ENCODE data around the gene VPS26B. TPM values are rescaled to one million over a fixed set of nuclear protein-coding genes. Genes with fewer than 3 reads are reported as not detected.

Gene VPS26B
- total and polyA plus RNA-seq, 2 donors (not counting 3 experiments of a cell fraction or from before 2014, with no cell fraction given) = 40.2 to 53.1 TPM

DNA sequence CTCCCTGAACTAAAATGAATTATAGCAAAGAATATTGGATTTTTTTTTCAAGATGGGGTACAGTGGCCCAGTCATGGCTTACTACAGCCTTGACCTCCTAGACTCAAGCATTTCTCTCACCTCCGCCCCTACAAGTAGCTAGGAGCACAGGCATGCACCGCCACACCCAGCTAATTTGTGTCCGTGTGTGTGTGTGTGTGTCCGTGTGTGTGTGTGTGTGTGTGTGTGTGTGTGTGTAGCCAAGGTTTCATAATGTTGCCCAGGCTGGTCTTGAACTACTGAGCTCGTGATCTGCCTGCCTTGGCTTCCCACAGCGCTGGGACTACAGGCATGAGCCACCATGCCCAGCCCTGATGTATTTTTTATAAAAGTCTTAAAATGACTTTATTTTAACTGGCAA, 16.1 kb downstream of the VPS26B start:
- H3K4me3 ChIP-seq (replicated peaks in 1 of 3; ENCODE audit: insufficient read depth in 1 of 3, low read depth in 1 of 3, low read length in 3 of 3) = no peak overlapping the region
- no TSS peak for BruUV-seq (replicated peaks)
- no peaks in the 10 kb centered on the region for H3K4me1 ChIP-seq (ENCODE audit: control insufficient read depth, extremely low read depth, insufficient read depth, low read length)
- no peaks in the 10 kb centered on the region for H3K9me3 ChIP-seq (replicated peaks; ENCODE audit: control insufficient read depth, insufficient read depth, low read length)
- H3K79me2 ChIP-seq (ENCODE audit: control insufficient read depth, insufficient read depth, low read length) = no peaks in the 10 kb centered on the region
- DNase-seq (ENCODE audit: low read depth, low spot score) = no peak
- no peak overlapping the region for H3K4me2 ChIP-seq (ENCODE audit: insufficient read depth, low read length)
- H3K9me1 ChIP-seq (replicated peaks; ENCODE audit: control insufficient read depth, extremely low read depth, insufficient read depth, low read length) = no peaks in the 10 kb centered on the region
- H3K9ac ChIP-seq (replicated peaks; ENCODE audit: extremely low read depth, insufficient read depth, low read length) = no peak overlapping the region
- no peak overlapping the region for H3K27ac ChIP-seq (ENCODE audit: insufficient read depth, low read depth, low read length)
- no peaks in the 10 kb centered on the region for H3K27me3 ChIP-seq (ENCODE audit: control insufficient read depth in 2 of 2, insufficient read depth in 2 of 2, low read length in 2 of 2)
- FAIRE-seq = no peak
- POLR2A ChIA-PET = no interaction called here
- no peak overlapping the region for H2AFZ ChIP-seq (ENCODE audit: low read depth, low read length)
- dilution Hi-C loops (cut with MboI; ENCODE audit: extremely low pct_ligation_motif_present, low sequenced_read_pairs) = no loop called here
- TF ChIP-seq POLR2A (IDR thresholded peaks at IDR 0.05; ENCODE audit: low read depth, low read length) (no peak), MAX (IDR thresholded peaks at IDR 0.05; ENCODE audit: insufficient read depth, insufficient read length) (no peak), GATA2 (IDR thresholded peaks at IDR 0.05; ENCODE audit: insufficient read depth, insufficient read length, low read depth, low read length) (no peak), FOS (IDR thresholded peaks at IDR 0.05; ENCODE audit: borderline replicate concordance, insufficient read depth, low read length) (no peak), JUN (IDR thresholded peaks at IDR 0.05; ENCODE audit: borderline replicate concordance, insufficient read depth, insufficient read length, low read depth) (no peak), MYC (IDR thresholded peaks at IDR 0.05; ENCODE audit: low read depth, low read length) (no peak), EZH2 (IDR thresholded peaks at IDR 0.05; ENCODE audit: borderline replicate concordance, low read depth, low read length, severe bottlenecking) (no peak), CTCF (IDR thresholded peaks at IDR 0.05; ENCODE audit: extremely low read depth in 1 of 2, insufficient read depth in 1 of 2, low read depth in 1 of 2, low read length in 2 of 2) (no peak), POLR2AphosphoS5 (IDR thresholded peaks at IDR 0.05; ENCODE audit: insufficient read depth, low read depth, low read length) (no peak)
- peaks cover 4 to 28% of the 10 kb centered on the region in 2 experiments for H3K36me3 ChIP-seq (ENCODE audit: control insufficient read depth in 2 of 2, extremely low read depth in 1 of 2, insufficient read depth in 2 of 2, low read length in 2 of 2)
- CTCF ChIA-PET = interaction anchor here (1.0 kb wide), 1 partner anchor 190 kb away, joined by 3 read pairs; no protein-coding TSS in a partner anchor
- intact Hi-C loops (cut with micrococcal nuclease) = no loop called here
- H4K20me1 ChIP-seq (replicated peaks; ENCODE audit: control insufficient read depth, extremely low read depth, insufficient read depth, low read length) = no peaks in the 10 kb centered on the region
